HG03342 (cell line): ENCODE results near the gene ATAD3B.
"Not testable (repeated sequence)": the region's sequence is repeated elsewhere in the genome, so short reads cannot be mapped to it uniquely, and the experiment has no call there.

Source experiments
- ATAC-seq: cut with Tn5 transposase; IDR thresholded peaks from one replicate; pipeline ENCODE4 v1.9.1; 2021; ENCODE audit warnings: mild to moderate bottlenecking, moderate library complexity; ENCODE audit not compliant: unreplicated experiment

ATAD3B gene

GRCh38 chr1:1432951-1433803 lies 38.4 kb upstream of the ATAD3B start:
- ATAC-seq, result no peak

GRCh38 chr1:1433804-1434130 lies 37.8 kb upstream of the ATAD3B start:
- no peak for ATAC-seq

- no peak for ATAC-seq
Measured at GRCh38 chr1:1434131-1434823, 37.3 kb upstream of the ATAD3B start.

GRCh38 chr1:1434824-1435105 lies 36.8 kb upstream of the ATAD3B start:
- ATAC-seq, result no peak

- ATAC-seq, result peak; percentile 45
Measured at GRCh38 chr1:1435106-1435903, 36.3 kb upstream of the ATAD3B start, which contains the start of gene VWA1. Gene VWA1, plus strand, starts transcription at chr1:1435690. Its CDS starts 59 bp downstream, at chr1:1435749.

- no peak for ATAC-seq
Measured at GRCh38 chr1:1435911-1436629, 35.5 kb upstream of the ATAD3B start.

GRCh38 chr1:1436630-1437032 lies 34.9 kb upstream of the ATAD3B start:
- no peak for ATAC-seq

GRCh38 chr1:1437033-1437903 lies 34.3 kb upstream of the ATAD3B start:
- no peak for ATAC-seq

GRCh38 chr1:1437904-1438376 lies 33.6 kb upstream of the ATAD3B start:
- peak; percentile 41 for ATAC-seq

GRCh38 chr1:1438531-1439381 lies 32.8 kb upstream of the ATAD3B start:
- no peak for ATAC-seq

- ATAC-seq, result no peak
Measured at GRCh38 chr1:1439546-1440261, 31.9 kb upstream of the ATAD3B start.

GRCh38 chr1:1440262-1441001 lies 31.1 kb upstream of the ATAD3B start:
- no peak for ATAC-seq

- no peak for ATAC-seq
Measured at GRCh38 chr1:1441002-1441888, 30.3 kb upstream of the ATAD3B start.

- no peak for ATAC-seq
Measured at GRCh38 chr1:1442069-1442770, 29.3 kb upstream of the ATAD3B start.

GRCh38 chr1:1446631-1447030 lies 24.9 kb upstream of the ATAD3B start:
- ATAC-seq, result not testable (repeated sequence)

- no peak for ATAC-seq
Measured at GRCh38 chr1:1449099-1449739, 22.3 kb upstream of the ATAD3B start, which contains the start of gene ATAD3C. Gene ATAD3C, plus strand, starts transcription at chr1:1449689. Its CDS starts 995 bp downstream, at chr1:1450684.
